Fibroblast of mammary gland (primary cell): ENCODE results near the gene OR1B1.

ENCODE experiments used
- DNase-seq: peaks from one replicate; pipeline ENCODE4 v3.0.0-alpha.2; 2010; ENCODE audit warnings: low read depth
- H3K4me3 ChIP-seq: 2 replicates; pipeline ENCODE4 v1.5.1; 2011; ENCODE audit warnings: low read depth, mild to moderate bottlenecking, low read length, moderate library complexity; ENCODE audit not compliant: control insufficient read depth
- TF ChIP-seq, protein P1 (sequence below): conservative IDR thresholded peaks from 2 replicates; pipeline ENCODE4 v1.5.1; 2011; ENCODE audit warnings: low read depth, low read length, inconsistent platforms; ENCODE audit not compliant: control insufficient read depth, insufficient read depth

OR1B1 gene

GRCh38 chr9:122657527-122657926 is at the start of gene OR1B1:
TSS of gene OR1B1 (minus strand) at chr9:122657627.
- TF ChIP-seq, protein P1, sequence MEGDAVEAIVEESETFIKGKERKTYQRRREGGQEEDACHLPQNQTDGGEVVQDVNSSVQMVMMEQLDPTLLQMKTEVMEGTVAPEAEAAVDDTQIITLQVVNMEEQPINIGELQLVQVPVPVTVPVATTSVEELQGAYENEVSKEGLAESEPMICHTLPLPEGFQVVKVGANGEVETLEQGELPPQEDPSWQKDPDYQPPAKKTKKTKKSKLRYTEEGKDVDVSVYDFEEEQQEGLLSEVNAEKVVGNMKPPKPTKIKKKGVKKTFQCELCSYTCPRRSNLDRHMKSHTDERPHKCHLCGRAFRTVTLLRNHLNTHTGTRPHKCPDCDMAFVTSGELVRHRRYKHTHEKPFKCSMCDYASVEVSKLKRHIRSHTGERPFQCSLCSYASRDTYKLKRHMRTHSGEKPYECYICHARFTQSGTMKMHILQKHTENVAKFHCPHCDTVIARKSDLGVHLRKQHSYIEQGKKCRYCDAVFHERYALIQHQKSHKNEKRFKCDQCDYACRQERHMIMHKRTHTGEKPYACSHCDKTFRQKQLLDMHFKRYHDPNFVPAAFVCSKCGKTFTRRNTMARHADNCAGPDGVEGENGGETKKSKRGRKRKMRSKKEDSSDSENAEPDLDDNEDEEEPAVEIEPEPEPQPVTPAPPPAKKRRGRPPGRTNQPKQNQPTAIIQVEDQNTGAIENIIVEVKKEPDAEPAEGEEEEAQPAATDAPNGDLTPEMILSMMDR: no peak
- no peak for DNase-seq
- no peak within 1 kb of the TSS for H3K4me3 ChIP-seq

GRCh38 chr9:122695696-122696095 is 38.3 kb upstream of the OR1B1 start:
- DNase-seq: peak; percentile 15
- no peak overlapping the region for H3K4me3 ChIP-seq
- TF ChIP-seq, protein P1: no peak

- no peak for DNase-seq
- TF ChIP-seq, protein P1: no peak
Measured at GRCh38 chr9:122684851-122685250, 27.4 kb upstream of the OR1B1 start.

DNA sequence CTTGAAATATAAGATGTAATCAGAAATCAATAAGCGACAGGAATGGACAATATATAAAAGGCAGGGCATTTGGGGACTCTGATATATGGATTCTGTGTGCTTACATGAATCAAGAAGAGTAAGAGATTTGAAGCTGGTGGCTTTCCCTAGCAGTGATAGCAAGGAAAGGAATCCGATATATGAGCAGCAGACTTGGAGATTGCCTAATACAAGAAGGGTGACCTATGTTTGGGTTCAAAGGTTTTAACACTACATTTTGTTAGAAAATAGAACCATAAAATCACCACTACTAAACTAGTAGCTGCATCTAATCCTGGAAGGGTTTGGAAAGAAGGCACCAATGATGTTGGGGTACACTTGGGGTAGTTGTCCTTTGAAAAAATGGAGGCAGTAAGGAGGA is 15.1 kb upstream of the OR1B1 start:
- no peak overlapping the region for H3K4me3 ChIP-seq
- DNase-seq: no peak
- TF ChIP-seq, protein P1: no peak

More at GRCh38 chr9:122684851-122685250, 27.4 kb upstream of the OR1B1 start:
- no peak overlapping the region for H3K4me3 ChIP-seq

DNA sequence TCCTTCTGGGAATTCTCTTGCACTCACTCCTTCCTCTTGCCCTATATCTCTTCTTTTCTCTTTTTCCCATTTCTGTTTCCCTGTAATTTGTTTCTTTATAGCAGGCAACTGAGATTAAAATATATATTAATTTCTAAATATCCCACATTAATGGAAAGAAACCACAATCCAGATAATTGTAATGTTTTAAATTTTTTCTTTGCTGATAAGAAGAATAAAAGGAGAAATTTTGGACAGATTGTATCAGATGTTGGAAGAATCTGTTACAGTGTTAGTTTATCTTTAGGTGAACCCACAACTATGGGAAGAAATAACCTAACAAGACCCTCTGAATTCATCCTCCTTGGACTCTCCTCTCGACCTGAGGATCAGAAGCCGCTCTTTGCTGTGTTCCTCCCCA is 4.0 kb upstream of the OR1B1 start, which contains the start of gene OR1L1:
TSS of gene OR1L1 (plus strand) at position 301 of the 400 bp plus-strand sequence. CDS start at position 301, 0 bp downstream.
- H3K4me3 ChIP-seq: no peak within 1 kb of the TSS
- no peak for DNase-seq
- TF ChIP-seq, protein P1: no peak

DNA sequence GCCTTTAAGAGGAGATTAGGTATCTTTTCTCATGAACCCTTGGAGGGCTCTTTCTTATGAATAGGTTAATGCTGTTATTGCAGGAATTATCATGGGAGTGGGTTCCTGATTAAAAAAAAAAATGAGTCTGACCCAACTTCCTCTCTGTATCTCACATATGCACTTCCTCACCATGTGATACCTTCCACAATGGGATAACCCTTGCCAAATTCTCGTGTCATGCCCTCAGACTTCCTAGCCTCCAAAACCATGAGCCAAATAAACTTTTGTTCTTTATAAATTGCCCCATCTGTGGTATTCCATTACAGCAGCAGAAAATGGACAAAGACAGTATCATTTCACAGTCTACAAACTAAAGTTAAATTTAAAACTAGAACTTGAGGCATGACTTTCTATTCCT is 1.0 kb downstream of the OR1B1 start:
- TF ChIP-seq, protein P1: no peak
- no peak overlapping the region for H3K4me3 ChIP-seq
- no peak for DNase-seq

GRCh38 chr9:122642226-122642625 is 15.2 kb downstream of the OR1B1 start:
- DNase-seq: no peak
- TF ChIP-seq, protein P1: no peak
- H3K4me3 ChIP-seq: no peak overlapping the region
